Liver (tissue), 3 donors: ENCODE data around the gene PPP1R12A.

Experiments used
- ATF3 ChIP-seq: IDR thresholded peaks from 2 replicates; pipeline ENCODE4 v1.6.1; 2016; ENCODE audit warnings: antibody characterized with exemption
- CTCF ChIP-seq: fragments of 150-350 bp; IDR thresholded peaks from 2 replicates; pipeline ENCODE4 v1.5.1; 2017; ENCODE audit warnings: improper control_type of control experiment, low read depth, low read length; ENCODE audit not compliant: missing input control
- EGR1 ChIP-seq, 2 donors: IDR thresholded peaks; 2 replicates each; pipeline ENCODE4 v1.6.1; 2016 to 2018; ENCODE audit warnings: antibody characterized with exemption in 2 of 2, low read depth in 2 of 2
- GABPA ChIP-seq, 2 donors: IDR thresholded peaks in 1 of 2; conservative IDR thresholded peaks in 1 of 2; 2 replicates each; pipeline ENCODE4 v1.6.1; 2016; ENCODE audit warnings: antibody characterized with exemption in 2 of 2, mild to moderate bottlenecking in 1 of 2, moderate library complexity in 1 of 2
- JUND ChIP-seq, 2 donors: IDR thresholded peaks; 2 replicates each; pipeline ENCODE4 v1.6.1; 2016; ENCODE audit warnings: antibody characterized with exemption in 2 of 2
- MAX ChIP-seq: IDR thresholded peaks from 2 replicates; pipeline ENCODE4 v1.6.1; 2016; ENCODE audit warnings: antibody characterized with exemption
- RAD21 ChIP-seq, 2 donors: IDR thresholded peaks; 2 replicates each; pipeline ENCODE4 v1.6.1; 2016; ENCODE audit warnings: antibody characterized with exemption in 2 of 2, mild to moderate bottlenecking in 2 of 2
- REST ChIP-seq: IDR thresholded peaks from 2 replicates; pipeline ENCODE4 v1.6.1; 2016; ENCODE audit warnings: antibody characterized with exemption, mild to moderate bottlenecking
- TAF1 ChIP-seq: conservative IDR thresholded peaks from 2 replicates; pipeline ENCODE4 v1.6.1; 2016; ENCODE audit warnings: antibody characterized with exemption, mild to moderate bottlenecking
- YY1 ChIP-seq: IDR thresholded peaks from 2 replicates; pipeline ENCODE4 v1.6.1; 2016; ENCODE audit warnings: antibody characterized with exemption, mild to moderate bottlenecking
- ZBTB33 ChIP-seq: IDR thresholded peaks from 2 replicates; pipeline ENCODE4 v1.6.1; 2016; ENCODE audit warnings: antibody characterized with exemption
- donor health status: healthy.
- donor health status: healthy.

GRCh38 chr12:79934281-79935020, 446 bp downstream of the PPP1R12A start:
- TF ChIP-seq CTCF (no peak), REST (no peak), GABPA (IDR thresholded peaks at IDR 0.05 in 1 of 2, conservative IDR thresholded peaks at IDR 0.05 in 1 of 2) (no peak), RAD21 (IDR thresholded peaks at IDR 0.05) (no peak), EGR1 (IDR thresholded peaks at IDR 0.05; ENCODE audit: low read depth in 2 of 2) (no peak), TAF1 (no peak), YY1 (no peak), MAX (no peak), JUND (IDR thresholded peaks at IDR 0.05) (no peak), ZBTB33 (no peak), ATF3 (no peak)
